Measurements from ENCODE around the gene MCM5.

- TF ChIP-seq POLR2A (IDR thresholded peaks at IDR 0.05) (no peak), CTCF (IDR thresholded peaks at IDR 0.05) (no peak)
Observed at GRCh38 chr22:35398591-35398973, 1.4 kb upstream of the MCM5 start.
